NCI-H2196 (cell line): ENCODE results near the gene ANKH.

Experiments used
- DNase-seq: peaks from one replicate; lab custom pipeline; 2025; ENCODE audit not compliant: unreplicated experiment; lab: John Stamatoyannopoulos, UW

The ANKH gene

GRCh38 chr5:14669415-14669814, 202.2 kb downstream of the ANKH start:
- DNase-seq: no peak

GRCh38 chr5:14668181-14668591, 203.4 kb downstream of the ANKH start:
- no peak for DNase-seq

- DNase-seq: no peak
Measured at GRCh38 chr5:14667770-14668169, 203.8 kb downstream of the ANKH start.

- no peak for DNase-seq
Measured at GRCh38 chr5:14667290-14667689, 204.3 kb downstream of the ANKH start.

GRCh38 chr5:14666357-14666756, 205.2 kb downstream of the ANKH start:
- DNase-seq: no peak

GRCh38 chr5:14665949-14666348, 205.6 kb downstream of the ANKH start:
- no peak for DNase-seq

- peak; percentile 17 for DNase-seq
Measured at GRCh38 chr5:14665101-14665822, 206.3 kb downstream of the ANKH start.

- peak; percentile 91 for DNase-seq
Measured at GRCh38 chr5:14664270-14665100, 207.1 kb downstream of the ANKH start, which contains the start of gene OTULIN. Gene OTULIN (plus strand): TSS chr5:14664718. CDS start chr5:14664826, 108 bp downstream.

- no peak for DNase-seq
Measured at GRCh38 chr5:14663734-14664269, 207.8 kb downstream of the ANKH start.

- no peak for DNase-seq
Measured at GRCh38 chr5:14662721-14663260, 208.8 kb downstream of the ANKH start.

- no peak for DNase-seq
Measured at GRCh38 chr5:14660833-14661232, 210.7 kb downstream of the ANKH start.

- no peak for DNase-seq
Measured at GRCh38 chr5:14659821-14660607, 211.6 kb downstream of the ANKH start.

- no peak for DNase-seq
Measured at GRCh38 chr5:14656898-14657297, 214.7 kb downstream of the ANKH start.

- DNase-seq: no peak
Measured at GRCh38 chr5:14655146-14655741, 216.3 kb downstream of the ANKH start.
